Measurements from ENCODE around the gene EDN2. TPM values are rescaled to one million over a fixed set of nuclear protein-coding genes. Genes with fewer than 3 reads are reported as not detected.

Gene EDN2
- total RNA-seq, 3 donors from 2014 or later: 2.3 to 3.8 TPM; not detected in 1

GRCh38 chr1:41455479-41456332 is 28.8 kb downstream of the EDN2 start:
- Histone ChIP-seq H3K4me1 (peaks cover under 1 to 17% of the 10 kb centered on the region in 2 donors), H3K9me3 (no peaks in the 10 kb centered on the region), H3K27ac (peak overlapping the region; percentile 63 to 70), H3K27me3 (no peaks in the 10 kb centered on the region), H3K4me3 (no peak overlapping the region), H3K36me3 (no peaks in the 10 kb centered on the region)
- peak; percentile 66 to 96 for DNase-seq (ENCODE audit: low spot score in 2 of 2)
- TF ChIP-seq CTCF (IDR thresholded peaks at IDR 0.05) (no peak), POLR2AphosphoS5 (IDR thresholded peaks at IDR 0.05) (peak in 2 of 3 donors; percentile 14 to 40), POLR2A (IDR thresholded peaks at IDR 0.05) (no peak)
- intact Hi-C loops (cut with DNase I; ENCODE audit: low total_unique reads): no loop called here

- H3K4me1 ChIP-seq: peaks cover 5 to 17% of the 10 kb centered on the region in 2 donors
- H3K27ac ChIP-seq: peak overlapping the region; percentile 27 to 70
- intact Hi-C loops (cut with DNase I; ENCODE audit: low total_unique reads): loop anchor here (1.0 kb wide), 1 partner anchor 25 kb away; no protein-coding TSS in a partner anchor
- peak in 1 of 2 donors; percentile 92 for DNase-seq (ENCODE audit: low spot score in 2 of 2)
- no peaks in the 10 kb centered on the region for H3K27me3 ChIP-seq
- no peak for TF ChIP-seq CTCF (IDR thresholded peaks at IDR 0.05)
- TF ChIP-seq POLR2AphosphoS5 (IDR thresholded peaks at IDR 0.05): peak in 1 of 3 donors; percentile 47
- no peak overlapping the region for H3K4me3 ChIP-seq
- no peaks in the 10 kb centered on the region for H3K36me3 ChIP-seq
- H3K9me3 ChIP-seq: no peaks in the 10 kb centered on the region
Measured at GRCh38 chr1:41454406-41454805, 30.1 kb downstream of the EDN2 start.

- DNase-seq (ENCODE audit: low spot score in 2 of 2): no peak
- H3K36me3 ChIP-seq: no peaks in the 10 kb centered on the region
- intact Hi-C loops (cut with DNase I; ENCODE audit: low total_unique reads): no loop called here
- H3K4me3 ChIP-seq: no peak overlapping the region
- peaks cover 12 to 17% of the 10 kb centered on the region in 2 donors for H3K4me1 ChIP-seq
- H3K9me3 ChIP-seq: no peaks in the 10 kb centered on the region
- H3K27me3 ChIP-seq: no peaks in the 10 kb centered on the region
- no peak overlapping the region for H3K27ac ChIP-seq
- TF ChIP-seq CTCF (IDR thresholded peaks at IDR 0.05): no peak
Measured at GRCh38 chr1:41452704-41453290, 31.7 kb downstream of the EDN2 start.

GRCh38 chr1:41450747-41451285 is 33.7 kb downstream of the EDN2 start:
- peak; percentile 82 to 92 for DNase-seq (ENCODE audit: low spot score in 2 of 2)
- H3K4me1 ChIP-seq: peaks cover 12 to 17% of the 10 kb centered on the region in 2 donors
- peak in 1 of 3 donors; percentile 23 for TF ChIP-seq POLR2AphosphoS5 (IDR thresholded peaks at IDR 0.05)
- TF ChIP-seq CTCF (IDR thresholded peaks at IDR 0.05): no peak
- H3K4me3 ChIP-seq: peak overlapping the region in 1 of 3 donors; percentile 54
- H3K9me3 ChIP-seq: no peaks in the 10 kb centered on the region
- H3K27ac ChIP-seq: peak overlapping the region; percentile 76 to 80
- intact Hi-C loops (cut with DNase I; ENCODE audit: low total_unique reads): no loop called here
- no peaks in the 10 kb centered on the region for H3K27me3 ChIP-seq
- H3K36me3 ChIP-seq: no peaks in the 10 kb centered on the region

Measured in breast epithelium (tissue), 4 donors.